Measurements from ENCODE around the gene MAD1L1. TPM values are rescaled to one million over a fixed set of nuclear protein-coding genes. Genes with fewer than 3 reads are reported as not detected.
A peak's percentile ranks its signal among the peaks of the same experiment; 100 is the strongest.

The MAD1L1 gene
- total RNA-seq, 2 experiments from 2014 or later, result 157 to 160 TPM

GRCh38 chr7:2007551-2007950 is 225.2 kb downstream of the MAD1L1 start:
- intact Hi-C loops (cut with DNase I, micrococcal nuclease), result no loop called here
- DNase-seq, result peak in 1 of 14 experiments; percentile 1
- H3K9me3 ChIP-seq (ENCODE audit: control insufficient read depth in 1 of 2, insufficient read depth in 1 of 2, low read length in 2 of 2), result peaks cover 0 to 5% of the 10 kb centered on the region in 2 experiments
- no peak overlapping the region for H3K27ac ChIP-seq (ENCODE audit: low read depth in 1 of 2, low read length in 2 of 2)
- no peak overlapping the region for H3K4me3 ChIP-seq (ENCODE audit: low read length)
- TF ChIP-seq CTCF (IDR thresholded peaks at IDR 0.05), result no peak
- no peaks in the 10 kb centered on the region for H3K4me1 ChIP-seq (ENCODE audit: insufficient read depth, low read length)
- H3K9me3 Mint-ChIP-seq, result no peaks in the 10 kb centered on the region
- peaks cover 6% of the 10 kb centered on the region for H3K36me3 ChIP-seq (ENCODE audit: insufficient read depth, low read length)
- no peaks in the 10 kb centered on the region for H3K27me3 Mint-ChIP-seq
- H3K27ac Mint-ChIP-seq, result no peak overlapping the region
- H3K36me3 Mint-ChIP-seq (ENCODE audit: low read depth), result peaks cover 4% of the 10 kb centered on the region
- ATAC-seq (ENCODE audit: poor library complexity), result no peak
- peaks cover 8% of the 10 kb centered on the region for H3K4me1 Mint-ChIP-seq (ENCODE audit: low read depth)
- H3K4me3 Mint-ChIP-seq, result no peak overlapping the region
- CTCF ChIA-PET, result no interaction called here
- no peaks in the 10 kb centered on the region for H3K27me3 ChIP-seq (ENCODE audit: control insufficient read depth in 1 of 2, insufficient read depth in 2 of 2, low read length in 2 of 2)
- POLR2A ChIA-PET, result no interaction called here

GRCh38 chr7:2006921-2007381 is 225.8 kb downstream of the MAD1L1 start:
- POLR2A ChIA-PET, result no interaction called here

GRCh38 chr7:2006231-2006771 is 226.4 kb downstream of the MAD1L1 start:
- Histone ChIP-seq H3K4me1 (ENCODE audit: insufficient read depth, low read length) (no peaks in the 10 kb centered on the region), H3K4me3 (ENCODE audit: low read length) (no peak overlapping the region), H3K27ac (ENCODE audit: low read depth in 1 of 2, low read length in 2 of 2) (no peak overlapping the region), H3K36me3 (ENCODE audit: insufficient read depth, low read length) (peaks cover 6% of the 10 kb centered on the region), H3K9me3 (ENCODE audit: control insufficient read depth in 1 of 2, insufficient read depth in 1 of 2, low read length in 2 of 2) (no peaks in the 10 kb centered on the region), H3K27me3 (ENCODE audit: control insufficient read depth in 1 of 2, insufficient read depth in 2 of 2, low read length in 2 of 2) (no peaks in the 10 kb centered on the region)
- no peaks in the 10 kb centered on the region for H3K9me3 Mint-ChIP-seq
- ATAC-seq (ENCODE audit: poor library complexity) (no peak), DNase-seq (peak in 1 of 14 experiments; percentile 1)
- H3K4me1 Mint-ChIP-seq (ENCODE audit: low read depth), result peaks cover 8% of the 10 kb centered on the region
- CTCF ChIA-PET, result no interaction called here
- no peak overlapping the region for H3K27ac Mint-ChIP-seq
- intact Hi-C loops (cut with DNase I, micrococcal nuclease), result no loop called here
- POLR2A ChIA-PET, result no interaction called here
- no peak overlapping the region for H3K4me3 Mint-ChIP-seq
- no peaks in the 10 kb centered on the region for H3K36me3 Mint-ChIP-seq (ENCODE audit: low read depth)
- TF ChIP-seq CTCF (IDR thresholded peaks at IDR 0.05), result no peak
- no peaks in the 10 kb centered on the region for H3K27me3 Mint-ChIP-seq

More at GRCh38 chr7:2006921-2007381, 225.8 kb downstream of the MAD1L1 start:
- DNase-seq, result peak in 3 of 14 experiments; percentile 1 to 24 (median 1)
- Histone ChIP-seq H3K4me3 (ENCODE audit: low read length) (no peak overlapping the region), H3K9me3 (ENCODE audit: control insufficient read depth in 1 of 2, insufficient read depth in 1 of 2, low read length in 2 of 2) (peaks cover 0 to 3% of the 10 kb centered on the region in 2 experiments), H3K4me1 (ENCODE audit: insufficient read depth, low read length) (no peaks in the 10 kb centered on the region), H3K27me3 (ENCODE audit: control insufficient read depth in 1 of 2, insufficient read depth in 2 of 2, low read length in 2 of 2) (no peaks in the 10 kb centered on the region), H3K27ac (ENCODE audit: low read depth in 1 of 2, low read length in 2 of 2) (no peak overlapping the region), H3K36me3 (ENCODE audit: insufficient read depth, low read length) (peaks cover 6% of the 10 kb centered on the region)
- H3K36me3 Mint-ChIP-seq (ENCODE audit: low read depth), result no peaks in the 10 kb centered on the region
- H3K9me3 Mint-ChIP-seq, result no peaks in the 10 kb centered on the region
- intact Hi-C loops (cut with DNase I, micrococcal nuclease), result no loop called here
- H3K4me1 Mint-ChIP-seq (ENCODE audit: low read depth), result peaks cover 8% of the 10 kb centered on the region
- no peak overlapping the region for H3K4me3 Mint-ChIP-seq
- CTCF ChIA-PET, result no interaction called here
- no peak for TF ChIP-seq CTCF (IDR thresholded peaks at IDR 0.05)
- no peak overlapping the region for H3K27ac Mint-ChIP-seq
- ATAC-seq (ENCODE audit: poor library complexity), result no peak
- no peaks in the 10 kb centered on the region for H3K27me3 Mint-ChIP-seq
